K562 (cell line): ENCODE data around the gene CCDC28B. TPM values are rescaled to one million over a fixed set of nuclear protein-coding genes. Genes with fewer than 3 reads are reported as not detected.

Experiments
- CEBPG ChIP-seq, 3 experiments: fragments of 200-800 bp in 1 of 3; sonication (Bioruptor generic) in 1 of 3; sonication (generic) in 1 of 3; formaldehyde crosslinking in 1 of 3; IDR thresholded peaks in 2 of 3; conservative IDR thresholded peaks in 1 of 3; 2 replicates each; pipeline versions ENCODE4 v1.6.1 to v1.8.0; 2016 to 2022; ENCODE audit warnings: missing compliant biosample characterization in 2 of 3, missing genetic modification characterization in 2 of 3, mild to moderate bottlenecking in 1 of 3, missing genetic modification reagents in 1 of 3
- DPF2 ChIP-seq: fragments of 450-650 bp; IDR thresholded peaks from 2 replicates; pipeline ENCODE4 v1.6.1; 2016
- ETV1 ChIP-seq: fragments of 450-650 bp; conservative IDR thresholded peaks from 2 replicates; pipeline ENCODE4 v1.6.1; 2016; ENCODE audit warnings: missing genetic modification characterization, control low read depth, low read depth, missing compliant biosample characterization
- HDAC1 ChIP-seq, 2 experiments: fragments of 450-650 bp; IDR thresholded peaks; 2 replicates each; pipeline ENCODE4 v1.6.1; 2016 to 2017; ENCODE audit warnings: inconsistent platforms in 1 of 2, mild to moderate bottlenecking in 1 of 2, moderate library complexity in 1 of 2
- KDM5B ChIP-seq: fragments of 200-600 bp; sonication (generic); IDR thresholded peaks from 2 replicates; pipeline ENCODE4 v1.6.1; 2012; ENCODE audit warnings: low read depth, mild to moderate bottlenecking, moderate library complexity, low read length, control low read depth, inconsistent platforms; ENCODE audit not compliant: insufficient replicate concordance
- MCM2 ChIP-seq: fragments of 450-650 bp; IDR thresholded peaks from 2 replicates; pipeline ENCODE4 v1.6.1; 2017; ENCODE audit warnings: low read depth, mild to moderate bottlenecking
- MYNN ChIP-seq, 2 experiments: sonication (generic); formaldehyde crosslinking in 1 of 2; IDR thresholded peaks; 2 replicates each; pipeline versions ENCODE4 v1.5.0 to v1.6.1; 2016 to 2020; ENCODE audit warnings: antibody characterized with exemption in 1 of 2, missing genetic modification reagents in 1 of 2
- PCBP1 ChIP-seq: fragments of 200-400 bp; formaldehyde crosslinking; IDR thresholded peaks from 2 replicates; pipeline ENCODE4 v1.6.1; 2018; ENCODE audit warnings: mild to moderate bottlenecking, low read depth, low read length; ENCODE audit not compliant: poor library complexity, severe bottlenecking
- SAP30 ChIP-seq: fragments of 200-600 bp; sonication (generic); IDR thresholded peaks from 2 replicates; pipeline ENCODE4 v1.6.1; 2012; ENCODE audit warnings: borderline replicate concordance, low read depth, mild to moderate bottlenecking, moderate library complexity, low read length, control low read depth, inconsistent platforms; ENCODE audit not compliant: insufficient read depth, poor library complexity, severe bottlenecking
- SIN3B ChIP-seq: fragments of 450-650 bp; IDR thresholded peaks from 2 replicates; pipeline ENCODE4 v1.6.1; 2017; ENCODE audit warnings: low read depth, mild to moderate bottlenecking, moderate library complexity
- TAF15 ChIP-seq: fragments of 200-400 bp; formaldehyde crosslinking; IDR thresholded peaks from 2 replicates; pipeline ENCODE4 v1.6.1; 2017; ENCODE audit warnings: mild to moderate bottlenecking, low read depth, low read length, moderate library complexity
- TAF7 ChIP-seq: fragments of 450-650 bp; IDR thresholded peaks from 2 replicates; pipeline ENCODE4 v1.6.1; 2016; ENCODE audit warnings: missing genetic modification characterization, missing compliant biosample characterization
- ZNF668 ChIP-seq: fragments of 250-450 bp; sonication (Bioruptor Pico); IDR thresholded peaks from 2 replicates; pipeline ENCODE4 v1.8.0; 2022; ENCODE audit warnings: mild to moderate bottlenecking, inconsistent platforms
- polyA plus RNA-seq, 8 experiments: library from polyadenylated mRNA; depleted of rRNA in 4 of 8; stranded (reverse) in 5 of 8; unstranded in 3 of 8; fragments of >200 nt; fragmentation: Nextera tagmentation in 2 of 8; fragmentation: Illumina TruSeq in 1 of 8; extraction: Ambion mirVana in 2 of 8; extraction: Trizol in 1 of 8; gene quantifications; 2 replicates each; pipeline versions ENCODE4 v1.2.1 to v1.2.3, GENCODE V29; 2011 to 2014; ENCODE audit warnings: inconsistent platforms in 1 of 8, missing spikeins in 1 of 8
- total RNA-seq, 7 experiments: library from RNA; depleted of rRNA in 6 of 7; stranded (reverse); fragments of >200 nt in 6 of 7; fragmentation: Illumina TruSeq in 2 of 7; extraction: Trizol in 2 of 7; gene quantifications; 2 replicates each; pipeline versions ENCODE4 v1.2.1 to v1.2.3, GENCODE V29; 2011 to 2021; ENCODE audit warnings: low replicate concordance in 1 of 7
- TF ChIP-seq, protein P1 (sequence below): IDR thresholded peaks from 3 replicates; pipeline ENCODE4 v1.6.1; 2011; ENCODE audit warnings: borderline replicate concordance, mild to moderate bottlenecking; ENCODE audit not compliant: insufficient read length, insufficient read depth

Gene CCDC28B
- total and polyA plus RNA-seq, 9 of the 15 experiments (the other 6 are each of a cell fraction or from before 2014, with no cell fraction given), result 5.7 to 54.5 (median 31.7) TPM

DNA sequence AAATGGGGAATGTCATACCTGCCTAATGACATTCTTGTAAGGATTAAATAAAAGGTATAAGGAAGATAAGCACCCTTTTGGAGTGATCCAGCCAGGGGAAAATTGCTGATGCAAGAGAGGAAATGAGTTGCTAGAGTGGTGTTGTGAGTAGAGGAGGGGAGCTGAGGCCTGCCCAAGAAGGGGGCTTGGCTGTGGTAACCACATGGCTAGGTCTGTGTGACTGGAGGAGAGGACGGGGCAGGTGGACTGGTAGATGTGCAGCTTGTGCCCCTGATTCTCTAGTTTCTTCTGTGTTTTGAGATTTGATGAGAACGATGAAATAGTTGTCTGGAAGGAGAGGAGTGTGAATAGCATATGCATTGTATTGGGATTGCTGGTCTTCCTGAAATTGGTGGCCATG is 14.3 kb upstream of the CCDC28B start (continued):
- no peak for TF ChIP-seq MCM2
- TF ChIP-seq CEBPG (CRISPR knock-in tag; IDR thresholded peaks at IDR 0.05), result peak; percentile 90
- TF ChIP-seq CEBPG (tag; conservative IDR thresholded peaks at IDR 0.05 in 1 of 2, IDR thresholded peaks at IDR 0.05 in 1 of 2), result peak in 1 of 2 experiments; percentile 81; a peak in 3 of 4 replicates
- no peak for TF ChIP-seq TAF15
- no peak for TF ChIP-seq ETV1 (tag)
- TF ChIP-seq DPF2, result no peak
- TF ChIP-seq SAP30, result no peak
- no peak for TF ChIP-seq ZNF668
- TF ChIP-seq HDAC1 (IDR thresholded peaks at IDR 0.05), result no peak
- no peak for TF ChIP-seq PCBP1
- TF ChIP-seq MYNN (IDR thresholded peaks at IDR 0.05), result no peak
- no peak for TF ChIP-seq MYNN (CRISPR knock-in tag; IDR thresholded peaks at IDR 0.05)
- no peak for TF ChIP-seq SIN3B
- TF ChIP-seq TAF7, result peak; percentile 60; the same call in 1 of the 2 replicates
- no peak for TF ChIP-seq KDM5B
- TF ChIP-seq, protein P1, sequence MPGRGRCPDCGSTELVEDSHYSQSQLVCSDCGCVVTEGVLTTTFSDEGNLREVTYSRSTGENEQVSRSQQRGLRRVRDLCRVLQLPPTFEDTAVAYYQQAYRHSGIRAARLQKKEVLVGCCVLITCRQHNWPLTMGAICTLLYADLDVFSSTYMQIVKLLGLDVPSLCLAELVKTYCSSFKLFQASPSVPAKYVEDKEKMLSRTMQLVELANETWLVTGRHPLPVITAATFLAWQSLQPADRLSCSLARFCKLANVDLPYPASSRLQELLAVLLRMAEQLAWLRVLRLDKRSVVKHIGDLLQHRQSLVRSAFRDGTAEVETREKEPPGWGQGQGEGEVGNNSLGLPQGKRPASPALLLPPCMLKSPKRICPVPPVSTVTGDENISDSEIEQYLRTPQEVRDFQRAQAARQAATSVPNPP, result no peak
- TF ChIP-seq, all 486 proteins: peak for 16
